ENCODE data around the gene SLC25A33.

DNA sequence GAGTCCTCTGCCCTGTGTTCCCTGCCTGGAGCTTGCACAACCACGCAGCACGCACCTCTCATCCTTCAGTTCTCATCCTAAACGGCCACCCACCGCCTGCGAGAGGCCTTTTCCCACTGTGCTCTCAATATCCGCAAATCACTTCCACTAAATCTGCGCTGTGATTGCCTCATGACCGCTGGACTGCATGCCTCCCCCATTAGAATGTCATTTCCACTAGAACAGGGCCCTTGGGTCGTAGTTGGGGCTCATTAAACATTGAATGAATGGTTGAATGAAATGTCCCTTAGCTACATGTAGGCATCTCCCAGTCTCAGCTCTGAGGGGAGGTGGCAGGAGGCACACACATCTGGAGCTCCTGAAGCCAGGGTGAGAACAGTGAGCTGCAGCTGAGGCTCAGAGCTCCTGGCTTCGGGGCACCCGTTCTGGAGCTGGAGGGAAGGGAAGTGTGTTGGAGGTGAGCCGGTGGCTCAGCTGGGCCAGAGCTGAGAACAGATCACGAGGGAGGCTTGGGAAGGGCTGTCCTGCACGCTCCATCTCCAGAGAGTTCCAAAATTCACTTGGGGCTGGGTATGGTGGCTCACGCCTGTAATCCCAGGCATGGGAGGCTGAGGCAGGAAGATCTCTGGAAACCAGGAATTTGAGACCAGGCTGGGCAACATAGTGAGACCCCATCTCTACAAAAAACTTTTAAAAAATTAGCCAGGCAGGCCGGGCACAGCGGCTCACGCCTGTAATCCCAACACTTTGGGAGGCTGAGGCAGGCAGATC is 79.8 kb downstream of the SLC25A33 start:
- TF ChIP-seq, protein P1, sequence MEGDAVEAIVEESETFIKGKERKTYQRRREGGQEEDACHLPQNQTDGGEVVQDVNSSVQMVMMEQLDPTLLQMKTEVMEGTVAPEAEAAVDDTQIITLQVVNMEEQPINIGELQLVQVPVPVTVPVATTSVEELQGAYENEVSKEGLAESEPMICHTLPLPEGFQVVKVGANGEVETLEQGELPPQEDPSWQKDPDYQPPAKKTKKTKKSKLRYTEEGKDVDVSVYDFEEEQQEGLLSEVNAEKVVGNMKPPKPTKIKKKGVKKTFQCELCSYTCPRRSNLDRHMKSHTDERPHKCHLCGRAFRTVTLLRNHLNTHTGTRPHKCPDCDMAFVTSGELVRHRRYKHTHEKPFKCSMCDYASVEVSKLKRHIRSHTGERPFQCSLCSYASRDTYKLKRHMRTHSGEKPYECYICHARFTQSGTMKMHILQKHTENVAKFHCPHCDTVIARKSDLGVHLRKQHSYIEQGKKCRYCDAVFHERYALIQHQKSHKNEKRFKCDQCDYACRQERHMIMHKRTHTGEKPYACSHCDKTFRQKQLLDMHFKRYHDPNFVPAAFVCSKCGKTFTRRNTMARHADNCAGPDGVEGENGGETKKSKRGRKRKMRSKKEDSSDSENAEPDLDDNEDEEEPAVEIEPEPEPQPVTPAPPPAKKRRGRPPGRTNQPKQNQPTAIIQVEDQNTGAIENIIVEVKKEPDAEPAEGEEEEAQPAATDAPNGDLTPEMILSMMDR (IDR thresholded peaks at IDR 0.05) = no peak
- no peak for TF ChIP-seq POLR2A (IDR thresholded peaks at IDR 0.05)

Measured in right lobe of liver (tissue), 4 donors.